ENCODE measurements around the gene AREG. TPM values are rescaled to one million over a fixed set of nuclear protein-coding genes. Genes with fewer than 3 reads are reported as not detected.

Gene AREG
- polyA plus RNA-seq, 2 of the 4 experiments (the other 2 are of a cell fraction), result 52.2 to 187 TPM

GRCh38 chr4:74451214-74451661, 6.3 kb downstream of the AREG start:
- WGBS (ENCODE audit: missing lambda C conversion rate), result 0% methylated on average over 1 of the region's 1 CpG
- DNase-seq (ENCODE audit: low read depth in 1 of 2, low spot score in 1 of 2) (peak; percentile 30 to 78), FAIRE-seq (no peak), ATAC-seq (peak; percentile 51 to 54; a peak in 5 of 6 replicates)
- TF ChIP-seq POLR2AphosphoS2 (conservative IDR thresholded peaks at IDR 0.05; ENCODE audit: low read length) (no peak), EHMT2 (IDR thresholded peaks at IDR 0.05; ENCODE audit: low read depth) (no peak), PHF8 (IDR thresholded peaks at IDR 0.05; ENCODE audit: borderline replicate concordance, low read depth) (no peak), JUNB (IDR thresholded peaks at IDR 0.05) (peak; percentile 55), JUN (IDR thresholded peaks at IDR 0.05) (peak in 1 of 2 experiments; percentile 31; a peak in 1 of 5 replicates), HOXB5 (CRISPR knock-in tag; IDR thresholded peaks at IDR 0.05) (no peak), MAFK (IDR thresholded peaks at IDR 0.05; ENCODE audit: partially characterized antibody) (peak; percentile 76), FOSL2 (IDR thresholded peaks at IDR 0.05) (peak; percentile 32; the same call in 1 of the 2 replicates), FOSL2 (CRISPR knock-in tag; IDR thresholded peaks at IDR 0.05) (peak; percentile 92), ZFP36 (IDR thresholded peaks at IDR 0.05; ENCODE audit: borderline replicate concordance, partially characterized antibody) (no peak)
- peak overlapping the region; percentile 86; the same call in 1 of the 3 replicates for H3K4me3 ChIP-seq
- H3K4me2 ChIP-seq, result peak overlapping the region; percentile 87
- H3K4me1 ChIP-seq, result peaks cover 57% of the 10 kb centered on the region
- peak overlapping the region; percentile 67 to 87; a peak in 3 of 6 replicates for H3K27ac ChIP-seq
- H3K9me3 ChIP-seq, result no peaks in the 10 kb centered on the region
- POLR2A ChIA-PET, result interaction anchor here (0.6 kb wide), 1 partner anchor 1097 kb away, joined by 4 read pairs; no protein-coding TSS in a partner anchor
- CTCF ChIA-PET, result interaction anchor here (1.2 to 2.7 kb wide), 5 partner anchors 13 to 136 kb away, joined by 3 to 13 read pairs (median 4); no protein-coding TSS in a partner anchor

- H3K4me1 ChIP-seq, result peaks cover 57% of the 10 kb centered on the region
- POLR2A ChIA-PET, result no interaction called here
- CTCF ChIA-PET, result interaction anchor here (1.0 kb wide), 1 partner anchor 8 kb away, joined by 3 read pairs; the partner anchor contains the start of gene AREG
- peak overlapping the region in 1 of 2 experiments; percentile 66; a peak in 3 of 6 replicates for H3K27ac ChIP-seq
- TF ChIP-seq ZFP36 (IDR thresholded peaks at IDR 0.05; ENCODE audit: borderline replicate concordance, partially characterized antibody), result no peak
- no peak for TF ChIP-seq TP53 (CRISPR knock-in tag; IDR thresholded peaks at IDR 0.05)
- no peak for TF ChIP-seq ZNF302 (CRISPR knock-in tag; IDR thresholded peaks at IDR 0.05)
- TF ChIP-seq HES2 (IDR thresholded peaks at IDR 0.05), result no peak
- no peak for TF ChIP-seq NPAS2 (CRISPR knock-in tag; IDR thresholded peaks at IDR 0.05; ENCODE audit: borderline replicate concordance)
- peak; percentile 24; the same call in 1 of the 2 replicates for TF ChIP-seq FOSB (CRISPR knock-in tag; IDR thresholded peaks at IDR 0.05)
- TF ChIP-seq HOXB13 (CRISPR knock-in tag; IDR thresholded peaks at IDR 0.05; ENCODE audit: low read depth), result no peak
- TF ChIP-seq NFE2L2 (conservative IDR thresholded peaks at IDR 0.05; ENCODE audit: low read length), result no peak
- 0 out of 2 replicates have a peak, but pooled peaks have one; percentile 26 for TF ChIP-seq HOXA7 (CRISPR knock-in tag; IDR thresholded peaks at IDR 0.05)
- no peak for TF ChIP-seq HOXB5 (CRISPR knock-in tag; IDR thresholded peaks at IDR 0.05)
- H3K4me3 ChIP-seq, result no peak overlapping the region
- WGBS (ENCODE audit: missing lambda C conversion rate), result 91% methylated on average over 5 of the region's 5 CpGs
- ATAC-seq (no peak), FAIRE-seq (no peak), DNase-seq (ENCODE audit: low read depth in 1 of 2, low spot score in 1 of 2) (peak in 1 of 2 experiments; percentile 36)
- peak overlapping the region; percentile 41; the same call in 2 of the 3 replicates for H3K4me2 ChIP-seq
- no peaks in the 10 kb centered on the region for H3K9me3 ChIP-seq
Observed at GRCh38 chr4:74453037-74453635, 8.2 kb downstream of the AREG start.

- 83% methylated on average over 6 of the region's 6 CpGs for WGBS (ENCODE audit: missing lambda C conversion rate)
- Histone ChIP-seq H3K27ac (peak overlapping the region in 1 of 2 experiments; percentile 66; a peak in 2 of 6 replicates), H3K4me3 (no peak overlapping the region), H3K4me2 (no peak overlapping the region; the same call in 2 of the 3 replicates), H3K4me1 (peaks cover 50% of the 10 kb centered on the region), H3K9me3 (no peaks in the 10 kb centered on the region)
- ATAC-seq (no peak), FAIRE-seq (no peak), DNase-seq (ENCODE audit: low read depth in 1 of 2, low spot score in 1 of 2) (no peak)
- ChIA-PET POLR2A (no interaction called here), CTCF (interaction anchor here (1.0 to 1.2 kb wide), 2 partner anchors 9 kb away, joined by 3 to 4 read pairs; partner anchors contain the start of gene AREG)
- TF ChIP-seq JUN (IDR thresholded peaks at IDR 0.05) (no peak), PBX3 (IDR thresholded peaks at IDR 0.05) (no peak), TFCP2L1 (CRISPR knock-in tag; IDR thresholded peaks at IDR 0.05) (no peak), RAD21 (conservative IDR thresholded peaks at IDR 0.05 in 1 of 2, IDR thresholded peaks at IDR 0.05 in 1 of 2) (no peak), SREBF2 (IDR thresholded peaks at IDR 0.05) (no peak), USF2 (IDR thresholded peaks at IDR 0.05) (no peak), ZFP36 (IDR thresholded peaks at IDR 0.05; ENCODE audit: borderline replicate concordance, partially characterized antibody) (no peak), NFE2L2 (conservative IDR thresholded peaks at IDR 0.05; ENCODE audit: low read length) (no peak), FOXS1 (CRISPR knock-in tag; IDR thresholded peaks at IDR 0.05) (no peak), ZNF302 (CRISPR knock-in tag; IDR thresholded peaks at IDR 0.05) (no peak), GATA3 (IDR thresholded peaks at IDR 0.05; ENCODE audit: borderline replicate concordance) (no peak), KDM1A (IDR thresholded peaks at IDR 0.05; ENCODE audit: low read depth) (no peak), CTCF (IDR thresholded peaks at IDR 0.05) (no peak)
Observed at GRCh38 chr4:74453829-74454742, 9.2 kb downstream of the AREG start.

Measured in A549 (cell line).